GM18505 (cell line): Measurements from ENCODE around the gene SEMA6B.
"Not testable (repeated sequence)": the region's sequence is repeated elsewhere in the genome, so short reads cannot be mapped to it uniquely, and the experiment has no call there.

Experiments
- ATAC-seq: cut with Tn5 transposase; IDR thresholded peaks from one replicate; pipeline ENCODE4 v1.9.1; 2021; ENCODE audit not compliant: unreplicated experiment
- POLR2A ChIP-seq: IDR thresholded peaks from 4 replicates; pipeline ENCODE4 v1.6.1; 2011; ENCODE audit warnings: borderline replicate concordance; ENCODE audit not compliant: insufficient read depth, insufficient read length; ENCODE audit errors: extremely low read depth

The SEMA6B gene

GRCh38 chr19:4559569-4559968 lies at the start of gene SEMA6B:
Gene SEMA6B (minus strand): TSS chr19:4559684. CDS start chr19:4558457, 1,227 bp downstream.
- TF ChIP-seq POLR2A: no peak

GRCh38 chr19:4606921-4607678 lies 47.6 kb upstream of the SEMA6B start:
- ATAC-seq: no peak
- TF ChIP-seq POLR2A: no peak

More at GRCh38 chr19:4559569-4559968, at the start of gene SEMA6B:
- no peak for ATAC-seq

GRCh38 chr19:4606181-4606580 lies 46.7 kb upstream of the SEMA6B start:
- ATAC-seq: no peak
- no peak for TF ChIP-seq POLR2A

- no peak for ATAC-seq
- no peak for TF ChIP-seq POLR2A
Observed at GRCh38 chr19:4604912-4605311, 45.4 kb upstream of the SEMA6B start.

GRCh38 chr19:4602915-4603314 lies 43.4 kb upstream of the SEMA6B start:
- no peak for ATAC-seq
- TF ChIP-seq POLR2A: no peak

GRCh38 chr19:4602173-4602788 lies 42.8 kb upstream of the SEMA6B start:
- ATAC-seq: no peak
- TF ChIP-seq POLR2A: no peak

GRCh38 chr19:4600893-4601292 lies 41.4 kb upstream of the SEMA6B start:
- ATAC-seq: no peak
- TF ChIP-seq POLR2A: no peak

- no peak for TF ChIP-seq POLR2A
- ATAC-seq: no peak
Observed at GRCh38 chr19:4600082-4600481, 40.6 kb upstream of the SEMA6B start.

GRCh38 chr19:4598712-4599111 lies 39.2 kb upstream of the SEMA6B start:
- no peak for ATAC-seq
- TF ChIP-seq POLR2A: no peak

- no peak for TF ChIP-seq POLR2A
- no peak for ATAC-seq
Observed at GRCh38 chr19:4597975-4598671, 38.6 kb upstream of the SEMA6B start.

GRCh38 chr19:4597278-4597974 lies 37.9 kb upstream of the SEMA6B start:
- TF ChIP-seq POLR2A: no peak
- no peak for ATAC-seq

GRCh38 chr19:4596033-4596904 lies 36.8 kb upstream of the SEMA6B start:
- no peak for TF ChIP-seq POLR2A
- ATAC-seq: no peak

- not testable (repeated sequence) for ATAC-seq
Observed at GRCh38 chr19:4595158-4595557, 35.7 kb upstream of the SEMA6B start.
